ENCODE results near the gene ANKRD28.

The ANKRD28 gene

GRCh38 chr3:15657016-15657415, 140.8 kb downstream of the ANKRD28 start:
- Histone ChIP-seq H3K27me3 (ENCODE audit: control insufficient read depth, insufficient read depth, low read length, poor library complexity, severe bottlenecking) (no peaks in the 10 kb centered on the region), H3K36me3 (ENCODE audit: control insufficient read depth, insufficient read depth, low read length) (peaks cover 3% of the 10 kb centered on the region), H3K4me3 (ENCODE audit: insufficient read depth, low read depth, low read length) (no peak overlapping the region), H3K4me1 (ENCODE audit: control insufficient read depth, insufficient read depth, low read length) (no peaks in the 10 kb centered on the region), H3K9me3 (ENCODE audit: control insufficient read depth, low read length) (peaks cover 3% of the 10 kb centered on the region), H3K27ac (ENCODE audit: insufficient read depth, low read depth, low read length, poor library complexity, severe bottlenecking) (no peak overlapping the region)

- Histone ChIP-seq H3K4me3 (ENCODE audit: insufficient read depth, low read depth, low read length) (no peak overlapping the region), H3K4me1 (ENCODE audit: control insufficient read depth, insufficient read depth, low read length) (no peaks in the 10 kb centered on the region), H3K27ac (ENCODE audit: insufficient read depth, low read depth, low read length, poor library complexity, severe bottlenecking) (no peak overlapping the region), H3K36me3 (ENCODE audit: control insufficient read depth, insufficient read depth, low read length) (peaks cover 3% of the 10 kb centered on the region), H3K27me3 (ENCODE audit: control insufficient read depth, insufficient read depth, low read length, poor library complexity, severe bottlenecking) (no peaks in the 10 kb centered on the region), H3K9me3 (ENCODE audit: control insufficient read depth, low read length) (peaks cover 3% of the 10 kb centered on the region)
- 95 to 100% methylated on average over 4 of the region's 5 CpGs for WGBS, 2 experiments
Measured at GRCh38 chr3:15656342-15656741, 141.4 kb downstream of the ANKRD28 start.

- Histone ChIP-seq H3K4me3 (ENCODE audit: insufficient read depth, low read depth, low read length) (no peak overlapping the region), H3K27ac (ENCODE audit: insufficient read depth, low read depth, low read length, poor library complexity, severe bottlenecking) (no peak overlapping the region), H3K4me1 (ENCODE audit: control insufficient read depth, insufficient read depth, low read length) (no peaks in the 10 kb centered on the region), H3K9me3 (ENCODE audit: control insufficient read depth, low read length) (peaks cover 3% of the 10 kb centered on the region), H3K36me3 (ENCODE audit: control insufficient read depth, insufficient read depth, low read length) (peaks cover 3% of the 10 kb centered on the region), H3K27me3 (ENCODE audit: control insufficient read depth, insufficient read depth, low read length, poor library complexity, severe bottlenecking) (no peaks in the 10 kb centered on the region)
- 90 to 92% methylated on average over 9 of the region's 9 CpGs for WGBS, 2 experiments
Measured at GRCh38 chr3:15654891-15655290, 142.9 kb downstream of the ANKRD28 start.

- H3K4me1 ChIP-seq (ENCODE audit: control insufficient read depth, insufficient read depth, low read length): no peaks in the 10 kb centered on the region
- H3K27ac ChIP-seq (ENCODE audit: insufficient read depth, low read depth, low read length, poor library complexity, severe bottlenecking): no peak overlapping the region
- H3K27me3 ChIP-seq (ENCODE audit: control insufficient read depth, insufficient read depth, low read length, poor library complexity, severe bottlenecking): no peaks in the 10 kb centered on the region
- peaks cover 3% of the 10 kb centered on the region for H3K36me3 ChIP-seq (ENCODE audit: control insufficient read depth, insufficient read depth, low read length)
- H3K9me3 ChIP-seq (ENCODE audit: control insufficient read depth, low read length): peaks cover 3% of the 10 kb centered on the region
- H3K4me3 ChIP-seq (ENCODE audit: insufficient read depth, low read depth, low read length): no peak overlapping the region
Measured at GRCh38 chr3:15654127-15654526, 143.7 kb downstream of the ANKRD28 start.

- WGBS, 2 experiments: 91 to 95% methylated on average over 3 of the region's 3 CpGs
- Histone ChIP-seq H3K27ac (ENCODE audit: insufficient read depth, low read depth, low read length, poor library complexity, severe bottlenecking) (no peak overlapping the region), H3K9me3 (ENCODE audit: control insufficient read depth, low read length) (peaks cover 3% of the 10 kb centered on the region), H3K36me3 (ENCODE audit: control insufficient read depth, insufficient read depth, low read length) (peaks cover 3% of the 10 kb centered on the region), H3K4me1 (ENCODE audit: control insufficient read depth, insufficient read depth, low read length) (no peaks in the 10 kb centered on the region), H3K27me3 (ENCODE audit: control insufficient read depth, insufficient read depth, low read length, poor library complexity, severe bottlenecking) (no peaks in the 10 kb centered on the region), H3K4me3 (ENCODE audit: insufficient read depth, low read depth, low read length) (no peak overlapping the region)
Measured at GRCh38 chr3:15653321-15653720, 144.5 kb downstream of the ANKRD28 start.

- Histone ChIP-seq H3K4me1 (ENCODE audit: control insufficient read depth, insufficient read depth, low read length) (no peaks in the 10 kb centered on the region), H3K9me3 (ENCODE audit: control insufficient read depth, low read length) (no peaks in the 10 kb centered on the region), H3K4me3 (ENCODE audit: insufficient read depth, low read depth, low read length) (no peak overlapping the region), H3K36me3 (ENCODE audit: control insufficient read depth, insufficient read depth, low read length) (no peaks in the 10 kb centered on the region), H3K27ac (ENCODE audit: insufficient read depth, low read depth, low read length, poor library complexity, severe bottlenecking) (no peak overlapping the region), H3K27me3 (ENCODE audit: control insufficient read depth, insufficient read depth, low read length, poor library complexity, severe bottlenecking) (no peaks in the 10 kb centered on the region)
- WGBS, 2 experiments: 92 to 96% methylated on average over 8 of the region's 8 CpGs
Measured at GRCh38 chr3:15651396-15651795, 146.4 kb downstream of the ANKRD28 start.

GRCh38 chr3:15649858-15650257, 147.9 kb downstream of the ANKRD28 start:
- H3K4me1 ChIP-seq (ENCODE audit: control insufficient read depth, insufficient read depth, low read length): no peaks in the 10 kb centered on the region
- H3K36me3 ChIP-seq (ENCODE audit: control insufficient read depth, insufficient read depth, low read length): no peaks in the 10 kb centered on the region
- 85 to 95% methylated on average over 5 of the region's 5 CpGs for WGBS, 2 experiments
- H3K9me3 ChIP-seq (ENCODE audit: control insufficient read depth, low read length): no peaks in the 10 kb centered on the region
- no peaks in the 10 kb centered on the region for H3K27me3 ChIP-seq (ENCODE audit: control insufficient read depth, insufficient read depth, low read length, poor library complexity, severe bottlenecking)
- H3K4me3 ChIP-seq (ENCODE audit: insufficient read depth, low read depth, low read length): no peak overlapping the region
- H3K27ac ChIP-seq (ENCODE audit: insufficient read depth, low read depth, low read length, poor library complexity, severe bottlenecking): no peak overlapping the region

GRCh38 chr3:15649341-15649740, 148.4 kb downstream of the ANKRD28 start:
- Histone ChIP-seq H3K27me3 (ENCODE audit: control insufficient read depth, insufficient read depth, low read length, poor library complexity, severe bottlenecking) (no peaks in the 10 kb centered on the region), H3K4me1 (ENCODE audit: control insufficient read depth, insufficient read depth, low read length) (no peaks in the 10 kb centered on the region), H3K4me3 (ENCODE audit: insufficient read depth, low read depth, low read length) (no peak overlapping the region), H3K36me3 (ENCODE audit: control insufficient read depth, insufficient read depth, low read length) (no peaks in the 10 kb centered on the region), H3K9me3 (ENCODE audit: control insufficient read depth, low read length) (no peaks in the 10 kb centered on the region), H3K27ac (ENCODE audit: insufficient read depth, low read depth, low read length, poor library complexity, severe bottlenecking) (no peak overlapping the region)
- WGBS, 2 experiments: 95 to 96% methylated on average over 3 of the region's 3 CpGs

- Histone ChIP-seq H3K4me1 (ENCODE audit: control insufficient read depth, insufficient read depth, low read length) (no peaks in the 10 kb centered on the region), H3K4me3 (ENCODE audit: insufficient read depth, low read depth, low read length) (no peak overlapping the region), H3K27ac (ENCODE audit: insufficient read depth, low read depth, low read length, poor library complexity, severe bottlenecking) (no peak overlapping the region), H3K27me3 (ENCODE audit: control insufficient read depth, insufficient read depth, low read length, poor library complexity, severe bottlenecking) (no peaks in the 10 kb centered on the region), H3K9me3 (ENCODE audit: control insufficient read depth, low read length) (no peaks in the 10 kb centered on the region), H3K36me3 (ENCODE audit: control insufficient read depth, insufficient read depth, low read length) (no peaks in the 10 kb centered on the region)
- WGBS, 2 experiments: 94 to 96% methylated on average over 4 of the region's 4 CpGs
Measured at GRCh38 chr3:15647611-15648167, 150.1 kb downstream of the ANKRD28 start.

- H3K27ac ChIP-seq (ENCODE audit: insufficient read depth, low read depth, low read length, poor library complexity, severe bottlenecking): no peak overlapping the region
- H3K27me3 ChIP-seq (ENCODE audit: control insufficient read depth, insufficient read depth, low read length, poor library complexity, severe bottlenecking): no peaks in the 10 kb centered on the region
- WGBS, 2 experiments: 88 to 90% methylated on average over 11 to 13 of the region's 13 CpGs
- H3K36me3 ChIP-seq (ENCODE audit: control insufficient read depth, insufficient read depth, low read length): no peaks in the 10 kb centered on the region
- H3K9me3 ChIP-seq (ENCODE audit: control insufficient read depth, low read length): no peaks in the 10 kb centered on the region
- H3K4me3 ChIP-seq (ENCODE audit: insufficient read depth, low read depth, low read length): no peak overlapping the region
- no peaks in the 10 kb centered on the region for H3K4me1 ChIP-seq (ENCODE audit: control insufficient read depth, insufficient read depth, low read length)
Measured at GRCh38 chr3:15646851-15647511, 150.8 kb downstream of the ANKRD28 start.

All from ectodermal cell (in vitro differentiated cells).